Measurements from ENCODE around the gene HECTD4. TPM values are rescaled to one million over a fixed set of nuclear protein-coding genes. Genes with fewer than 3 reads are reported as not detected.

The HECTD4 gene
- total and polyA plus RNA-seq, 9 of the 15 experiments (the other 6 are each of a cell fraction or from before 2014, with no cell fraction given), result 3.5 to 33.3 (median 13.5) TPM

- no peak for ATAC-seq
- FAIRE-seq, result no peak
- no peak for DNase-seq (ENCODE audit: extremely low read depth in 1 of 4, low spot score in 3 of 4)
- Histone ChIP-seq H3K9me1 (ENCODE audit: control insufficient read depth, insufficient read depth, low read length) (no peaks in the 10 kb centered on the region), H2AFZ (ENCODE audit: low read depth, low read length) (no peak overlapping the region), H3K27ac (ENCODE audit: extremely low read depth, low read depth, low read length) (no peak overlapping the region), H3K79me2 (ENCODE audit: control insufficient read depth, insufficient read depth, low read length) (no peaks in the 10 kb centered on the region), H3K4me2 (ENCODE audit: insufficient read depth, low read length) (no peak overlapping the region), H3K4me3 (no peak overlapping the region), H3K4me1 (replicated peaks in 1 of 2; ENCODE audit: control insufficient read depth in 2 of 2, insufficient read depth in 2 of 2, low read length in 2 of 2) (no peaks in the 10 kb centered on the region), H3K9me3 (replicated peaks; ENCODE audit: control insufficient read depth, insufficient read depth, low read depth, low read length) (no peaks in the 10 kb centered on the region), H3K27me3 (ENCODE audit: control insufficient read depth in 2 of 2, insufficient read depth in 2 of 2, low read length in 2 of 2) (no peaks in the 10 kb centered on the region), H3K9ac (ENCODE audit: insufficient read depth in 1 of 2, low read depth in 2 of 2, low read length in 2 of 2) (peak overlapping the region in 1 of 2 experiments; percentile 15; a peak in 1 of 4 replicates), H4K20me1 (replicated peaks; ENCODE audit: control insufficient read depth, insufficient read depth, low read length) (no peaks in the 10 kb centered on the region), H3K36me3 (ENCODE audit: control insufficient read depth, insufficient read depth, low read length) (peaks cover 53% of the 10 kb centered on the region; the same call in 2 of the 3 replicates)
- intact Hi-C loops (cut with micrococcal nuclease) (no loop called here), in situ Hi-C loops (cut with MboI) (no loop called here)
- WGBS (ENCODE audit: insufficient coverage, low coverage, missing lambda C conversion rate), result 87% methylated on average over 8 of the region's 13 CpGs
- CTCF ChIA-PET (ENCODE audit: low intra/inter-chr PET ratio), result no interaction called here
- TF ChIP-seq SMAD2 (IDR thresholded peaks at IDR 0.05; ENCODE audit: low read depth, low read length), result no peak
- no peak for TF ChIP-seq KDM2B (CRISPR knock-in tag; IDR thresholded peaks at IDR 0.05)
- TF ChIP-seq PCBP2 (IDR thresholded peaks at IDR 0.05; ENCODE audit: low read depth, low read length, poor library complexity, severe bottlenecking), result no peak
- BruUV-seq (replicated peaks), result no TSS peak
- POLR2A ChIA-PET, result interaction anchor here (0.9 to 1.9 kb wide), 3 partner anchors 9 to 10 kb away, joined by 3 to 7 read pairs (median 5); no protein-coding TSS in a partner anchor
Observed at GRCh38 chr12:112192475-112192874, 189.8 kb downstream of the HECTD4 start.

DNA sequence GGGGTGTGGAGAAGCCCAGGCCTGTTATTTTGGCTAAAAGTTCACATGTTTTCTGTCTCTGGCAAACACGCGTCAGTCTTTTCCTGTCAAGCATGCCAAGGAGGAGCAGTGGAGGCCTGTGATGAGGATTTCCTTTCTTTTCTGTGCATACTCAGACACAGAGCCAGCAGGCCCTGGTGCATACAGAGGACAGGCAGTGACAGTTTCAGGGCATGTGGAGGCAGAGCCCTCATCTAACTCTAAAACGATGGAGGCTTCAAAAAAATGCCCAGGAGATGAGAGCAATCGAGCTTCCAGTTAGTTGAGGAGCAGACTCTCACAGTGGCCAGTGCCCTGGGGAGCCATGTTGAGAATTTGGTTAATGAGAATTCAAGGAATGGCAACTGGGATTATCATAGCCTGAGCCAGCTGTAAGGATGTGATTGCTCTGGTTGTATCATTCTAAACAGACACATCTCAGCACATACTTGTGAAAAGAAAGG, 190.3 kb downstream of the HECTD4 start:
- ChIA-PET POLR2A (interaction anchor here (0.9 to 1.9 kb wide), 2 partner anchors 9 to 11 kb away, joined by 3 to 7 read pairs; no protein-coding TSS in a partner anchor), CTCF (ENCODE audit: low intra/inter-chr PET ratio) (no interaction called here)
- DNase-seq (ENCODE audit: extremely low read depth in 1 of 4, low spot score in 3 of 4) (no peak), ATAC-seq (no peak), FAIRE-seq (no peak)
- WGBS (ENCODE audit: insufficient coverage, low coverage, missing lambda C conversion rate), result 66% methylated on average over 4 of the region's 4 CpGs
- peaks cover 57% of the 10 kb centered on the region; the same call in 2 of the 3 replicates for H3K36me3 ChIP-seq (ENCODE audit: control insufficient read depth, insufficient read depth, low read length)
- in situ Hi-C loops (cut with MboI) (no loop called here), intact Hi-C loops (cut with micrococcal nuclease) (no loop called here)
- no peaks in the 10 kb centered on the region for H3K9me1 ChIP-seq (ENCODE audit: control insufficient read depth, insufficient read depth, low read length)
- H3K4me1 ChIP-seq (replicated peaks in 1 of 2; ENCODE audit: control insufficient read depth in 2 of 2, insufficient read depth in 2 of 2, low read length in 2 of 2), result no peaks in the 10 kb centered on the region
- H3K27me3 ChIP-seq (ENCODE audit: control insufficient read depth in 2 of 2, insufficient read depth in 2 of 2, low read length in 2 of 2), result no peaks in the 10 kb centered on the region
- no peaks in the 10 kb centered on the region for H3K79me2 ChIP-seq (ENCODE audit: control insufficient read depth, insufficient read depth, low read length)
- no peak overlapping the region; a peak in 1 of 4 replicates for H3K9ac ChIP-seq (ENCODE audit: insufficient read depth in 1 of 2, low read depth in 2 of 2, low read length in 2 of 2)
- H3K4me2 ChIP-seq (ENCODE audit: insufficient read depth, low read length), result no peak overlapping the region
- no peak overlapping the region for H3K27ac ChIP-seq (ENCODE audit: extremely low read depth, low read depth, low read length)
- BruUV-seq (replicated peaks), result no TSS peak
- no peak overlapping the region for H2AFZ ChIP-seq (ENCODE audit: low read depth, low read length)
- H3K9me3 ChIP-seq (replicated peaks; ENCODE audit: control insufficient read depth, insufficient read depth, low read depth, low read length), result no peaks in the 10 kb centered on the region
- no peak overlapping the region for H3K4me3 ChIP-seq
- H4K20me1 ChIP-seq (replicated peaks; ENCODE audit: control insufficient read depth, insufficient read depth, low read length), result no peaks in the 10 kb centered on the region
- TF ChIP-seq ZNF57 (CRISPR knock-in tag; IDR thresholded peaks at IDR 0.05) (no peak), TOE1 (IDR thresholded peaks at IDR 0.05; ENCODE audit: borderline replicate concordance) (no peak), TOE1 (CRISPR knock-in tag; IDR thresholded peaks at IDR 0.05; ENCODE audit: borderline replicate concordance, low read depth) (no peak), MCM7 (IDR thresholded peaks at IDR 0.05) (no peak), SFPQ (IDR thresholded peaks at IDR 0.05; ENCODE audit: low read depth, low read length) (no peak), PREB (CRISPR knock-in tag; IDR thresholded peaks at IDR 0.05) (no peak), RFX5 (IDR thresholded peaks at IDR 0.05; ENCODE audit: low read depth, low read length) (no peak), MIER1 (IDR thresholded peaks at IDR 0.05; ENCODE audit: low read depth) (no peak)

All from K562 (cell line).